Prostate gland (tissue), 2 donors: ENCODE results near the gene KCNAB1.

ENCODE experiments used
- POLR2A ChIP-seq: fragments of 450-650 bp; IDR thresholded peaks from one replicate; pipeline ENCODE4 v1.6.1; 2016; ENCODE audit warnings: antibody characterized with exemption, mild to moderate bottlenecking
- POLR2AphosphoS5 ChIP-seq: sonication (generic); formaldehyde crosslinking; IDR thresholded peaks from one replicate; pipeline ENCODE4 v1.6.1; 2017; ENCODE audit warnings: antibody characterized with exemption
- TF ChIP-seq, protein P1 (sequence below), 4 experiments: fragments of 200-600 bp in 2 of 4; fragments of 450-650 bp in 2 of 4; sonication (generic) in 2 of 4; IDR thresholded peaks; 1 replicate in 3 of 4; 2 replicates in 1 of 4; pipeline ENCODE4 v1.5.1; 2016 to 2019; ENCODE audit warnings: antibody characterized with exemption in 4 of 4, mild to moderate bottlenecking in 2 of 4, moderate library complexity in 2 of 4

GRCh38 chr3:156145866-156146265 is 25.5 kb downstream of the KCNAB1 start:
- TF ChIP-seq, protein P1, sequence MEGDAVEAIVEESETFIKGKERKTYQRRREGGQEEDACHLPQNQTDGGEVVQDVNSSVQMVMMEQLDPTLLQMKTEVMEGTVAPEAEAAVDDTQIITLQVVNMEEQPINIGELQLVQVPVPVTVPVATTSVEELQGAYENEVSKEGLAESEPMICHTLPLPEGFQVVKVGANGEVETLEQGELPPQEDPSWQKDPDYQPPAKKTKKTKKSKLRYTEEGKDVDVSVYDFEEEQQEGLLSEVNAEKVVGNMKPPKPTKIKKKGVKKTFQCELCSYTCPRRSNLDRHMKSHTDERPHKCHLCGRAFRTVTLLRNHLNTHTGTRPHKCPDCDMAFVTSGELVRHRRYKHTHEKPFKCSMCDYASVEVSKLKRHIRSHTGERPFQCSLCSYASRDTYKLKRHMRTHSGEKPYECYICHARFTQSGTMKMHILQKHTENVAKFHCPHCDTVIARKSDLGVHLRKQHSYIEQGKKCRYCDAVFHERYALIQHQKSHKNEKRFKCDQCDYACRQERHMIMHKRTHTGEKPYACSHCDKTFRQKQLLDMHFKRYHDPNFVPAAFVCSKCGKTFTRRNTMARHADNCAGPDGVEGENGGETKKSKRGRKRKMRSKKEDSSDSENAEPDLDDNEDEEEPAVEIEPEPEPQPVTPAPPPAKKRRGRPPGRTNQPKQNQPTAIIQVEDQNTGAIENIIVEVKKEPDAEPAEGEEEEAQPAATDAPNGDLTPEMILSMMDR (IDR thresholded peaks at IDR 0.05), result no peak
- no peak for TF ChIP-seq POLR2A
- TF ChIP-seq POLR2AphosphoS5, result no peak
